Measurements from ENCODE around the gene WNT3.

The WNT3 gene

GRCh38 chr17:46727572-46728348 lies 90.7 kb downstream of the WNT3 start:
- no peak for FAIRE-seq

- FAIRE-seq: no peak
Measured at GRCh38 chr17:46726206-46726605, 92.3 kb downstream of the WNT3 start.

- no peak for FAIRE-seq
Measured at GRCh38 chr17:46722662-46723285, 95.7 kb downstream of the WNT3 start.

GRCh38 chr17:46720408-46720807 lies 98.1 kb downstream of the WNT3 start:
- FAIRE-seq: no peak

GRCh38 chr17:46719891-46720290 lies 98.6 kb downstream of the WNT3 start:
- FAIRE-seq: no peak

GRCh38 chr17:46717999-46718398 lies 100.5 kb downstream of the WNT3 start:
- FAIRE-seq: no peak
